ENCODE results near the gene INPP5A. TPM values are rescaled to one million over a fixed set of nuclear protein-coding genes. Genes with fewer than 3 reads are reported as not detected.
"Not testable (repeated sequence)": the region's sequence is repeated elsewhere in the genome, so short reads cannot be mapped to it uniquely, and the experiment has no call there.

The INPP5A gene
- total RNA-seq, 1 donor from 2014 or later, result 32.8 TPM

DNA sequence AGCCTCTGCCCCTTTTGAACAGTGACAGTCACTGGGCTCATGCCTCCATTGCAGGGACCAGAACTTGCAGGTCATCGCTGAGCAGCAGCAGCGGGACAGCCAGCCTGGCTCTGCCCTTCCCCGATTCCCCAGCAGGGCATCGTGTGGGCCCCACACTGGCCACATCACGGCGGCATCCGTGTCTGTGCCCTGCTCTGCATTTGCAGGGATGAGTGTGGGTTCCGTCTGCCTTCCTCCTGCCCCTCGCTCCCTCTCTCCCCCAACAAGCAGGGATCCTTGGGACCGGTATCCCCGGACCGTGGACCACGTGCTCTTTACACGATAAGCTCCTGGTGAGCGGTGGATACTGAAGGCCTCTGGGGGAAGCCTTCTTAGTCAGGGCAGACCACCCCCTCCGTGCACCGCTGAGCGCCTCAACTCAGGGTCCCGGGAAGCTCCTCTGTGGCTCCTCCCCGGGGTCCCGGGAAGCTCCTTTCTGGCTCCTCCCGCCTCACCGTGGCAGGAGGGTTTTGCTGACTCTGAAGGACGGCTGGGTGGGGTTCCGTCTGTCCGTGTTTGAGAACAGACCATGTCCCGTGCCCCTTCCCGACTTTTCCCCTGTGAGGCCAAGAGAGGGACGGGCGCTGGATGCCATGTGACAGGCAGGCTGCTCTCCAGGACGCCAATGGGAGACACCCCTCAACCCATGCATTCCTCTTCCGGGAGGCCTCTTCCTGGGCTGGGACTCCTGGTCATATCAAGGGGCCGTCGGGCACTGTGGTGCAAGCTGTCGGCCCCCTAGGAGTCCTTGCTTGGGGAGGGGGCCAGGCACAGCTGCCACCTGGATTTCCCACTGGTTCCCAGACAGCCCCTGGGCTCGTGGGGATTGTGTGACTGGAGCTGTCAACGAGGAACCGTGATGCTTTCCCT lies 271.9 kb downstream of the INPP5A start:
- DNase-seq, result no peak

DNA sequence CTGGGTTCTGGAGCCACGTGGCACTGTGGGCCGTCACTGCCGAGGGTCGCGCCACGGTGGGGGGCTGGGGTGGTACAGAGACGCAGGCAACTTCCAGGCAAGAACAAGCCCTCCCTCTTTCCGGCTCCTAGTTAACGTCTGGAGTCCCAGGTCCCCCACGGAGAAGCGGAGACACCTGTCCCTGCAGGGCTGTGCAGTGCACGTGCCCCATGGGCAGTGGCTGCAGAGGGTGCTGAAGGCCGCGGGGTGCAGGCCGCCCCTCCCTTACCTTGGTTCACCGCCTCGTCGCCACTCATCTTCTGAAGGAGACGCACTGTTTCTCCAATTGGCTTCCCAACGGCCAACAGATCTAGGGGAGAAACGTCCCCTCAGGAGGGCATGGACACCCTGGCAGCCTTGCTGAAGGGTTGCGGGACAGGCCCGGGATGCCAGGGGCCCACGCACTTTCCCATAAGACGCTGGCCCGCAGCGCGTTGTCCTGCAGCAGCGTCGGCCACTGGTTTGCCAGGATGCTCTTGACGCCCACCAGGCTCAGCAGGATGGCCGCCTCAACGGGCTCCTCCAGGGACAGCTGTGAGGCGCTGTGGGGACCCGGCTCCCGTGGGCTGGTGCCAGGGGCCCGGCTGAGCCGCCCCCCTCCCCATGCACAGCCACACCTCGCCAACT lies 272.7 kb downstream of the INPP5A start:
- no peak for DNase-seq

GRCh38 chr10:132810807-132811700 lies 273.5 kb downstream of the INPP5A start:
- DNase-seq, result no peak

GRCh38 chr10:132811891-132812481 lies 274.4 kb downstream of the INPP5A start:
- DNase-seq, result no peak

- DNase-seq, result no peak
Observed at GRCh38 chr10:132812520-132812919, 274.9 kb downstream of the INPP5A start.

- no peak for DNase-seq
Observed at GRCh38 chr10:132813001-132813401, 275.4 kb downstream of the INPP5A start.

- no peak for DNase-seq
Observed at GRCh38 chr10:132813560-132814468, 276.2 kb downstream of the INPP5A start.

GRCh38 chr10:132814469-132814856 lies 276.9 kb downstream of the INPP5A start:
- no peak for DNase-seq

GRCh38 chr10:132815168-132815857 lies 277.7 kb downstream of the INPP5A start:
- no peak for DNase-seq

GRCh38 chr10:132816718-132817117 lies 279.1 kb downstream of the INPP5A start:
- DNase-seq, result no peak

DNA sequence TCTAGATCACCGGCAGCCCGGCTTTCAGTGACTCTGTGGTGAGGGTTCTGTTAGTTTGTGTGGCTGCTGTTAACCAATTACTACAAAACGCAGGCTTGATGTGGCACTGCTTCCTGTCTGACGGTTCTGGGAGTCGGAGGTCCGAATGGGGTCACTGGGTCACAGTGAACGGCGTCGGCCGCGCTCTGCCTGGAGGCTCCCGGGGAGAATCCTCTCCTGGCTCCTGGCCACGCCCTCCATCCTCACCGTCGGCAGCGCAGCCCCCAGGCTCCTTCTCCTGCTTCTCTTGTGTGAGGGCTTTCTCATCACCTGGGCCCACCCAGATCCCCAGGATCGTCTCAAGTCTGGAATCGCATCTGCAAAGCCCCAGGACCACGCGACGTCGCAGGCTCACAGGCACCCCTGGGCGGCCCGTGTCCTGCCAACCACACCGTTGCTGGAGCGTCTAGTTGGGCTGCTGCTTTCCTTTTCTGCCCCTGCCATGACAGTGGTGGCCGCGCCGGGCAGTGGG lies 280.2 kb downstream of the INPP5A start:
- DNase-seq, result no peak

- no peak for DNase-seq
Observed at GRCh38 chr10:132820056-132820455, 282.5 kb downstream of the INPP5A start.

- not testable (repeated sequence) for DNase-seq
Observed at GRCh38 chr10:132825783-132826523, 288.4 kb downstream of the INPP5A start.

DNA sequence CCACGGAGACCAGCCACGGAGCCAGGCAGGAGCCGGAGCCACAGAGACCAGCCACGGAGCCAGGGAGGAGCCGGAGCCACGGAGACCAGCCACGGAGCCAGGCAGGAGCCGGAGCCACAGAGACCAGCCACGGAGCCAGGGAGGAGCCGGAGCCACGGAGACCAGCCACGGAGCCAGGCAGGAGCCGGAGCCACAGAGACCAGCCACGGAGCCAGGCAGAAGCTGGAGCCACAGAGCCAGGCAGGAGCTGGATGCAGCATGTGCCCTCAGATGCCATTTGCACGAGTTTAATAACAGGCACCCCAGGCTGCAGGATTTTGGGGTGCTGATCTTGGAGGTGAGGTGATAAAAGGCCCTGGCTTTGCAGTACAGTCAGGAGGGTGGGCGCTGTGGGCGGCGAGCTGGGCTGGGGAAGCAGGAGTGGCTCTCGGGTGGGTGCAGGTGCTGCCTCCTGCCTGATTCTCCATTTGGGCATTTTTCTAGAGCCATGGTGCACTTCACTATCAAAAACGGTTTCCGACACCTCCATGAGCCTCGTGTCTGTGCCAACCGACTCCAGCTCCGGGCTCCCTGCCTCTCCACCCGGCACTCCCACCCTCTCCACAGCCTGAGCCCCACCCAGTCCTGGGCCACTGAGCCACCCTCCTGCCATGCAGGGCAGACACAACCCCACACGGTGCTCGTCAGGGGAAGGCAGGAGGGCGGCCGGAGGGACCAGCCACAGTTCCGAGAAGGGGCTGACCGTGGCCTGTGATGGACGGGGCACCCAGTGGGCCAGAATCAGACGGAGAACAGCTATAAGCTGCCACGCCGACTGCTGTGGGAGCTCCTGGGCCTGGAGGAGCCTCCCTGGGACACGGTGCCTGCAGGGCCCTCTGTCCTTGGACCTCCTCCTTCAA lies 289.2 kb downstream of the INPP5A start:
- DNase-seq, result no peak

DNA sequence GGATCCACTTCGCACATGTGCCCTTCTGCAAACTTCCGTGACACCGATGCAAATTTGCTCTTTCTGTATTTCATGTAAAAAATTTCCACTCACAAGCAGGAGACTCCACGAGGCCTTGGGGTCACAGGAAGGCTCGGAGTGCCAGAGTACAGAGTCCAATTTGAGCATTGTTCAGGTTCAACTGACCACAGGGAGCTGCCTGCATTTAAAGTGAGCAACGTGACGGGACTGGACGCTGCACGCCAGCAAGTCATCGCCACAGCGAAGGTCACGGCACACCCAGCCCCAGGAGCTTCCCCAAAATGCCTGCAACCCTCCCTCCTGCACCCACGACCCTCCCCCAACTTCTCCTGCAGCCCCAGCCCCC lies 289.8 kb downstream of the INPP5A start:
- DNase-seq, result no peak

- DNase-seq, result no peak
Observed at GRCh38 chr10:132827861-132828539, 290.4 kb downstream of the INPP5A start.

- no peak for DNase-seq
Observed at GRCh38 chr10:132828681-132829080, 291.1 kb downstream of the INPP5A start.

DNA sequence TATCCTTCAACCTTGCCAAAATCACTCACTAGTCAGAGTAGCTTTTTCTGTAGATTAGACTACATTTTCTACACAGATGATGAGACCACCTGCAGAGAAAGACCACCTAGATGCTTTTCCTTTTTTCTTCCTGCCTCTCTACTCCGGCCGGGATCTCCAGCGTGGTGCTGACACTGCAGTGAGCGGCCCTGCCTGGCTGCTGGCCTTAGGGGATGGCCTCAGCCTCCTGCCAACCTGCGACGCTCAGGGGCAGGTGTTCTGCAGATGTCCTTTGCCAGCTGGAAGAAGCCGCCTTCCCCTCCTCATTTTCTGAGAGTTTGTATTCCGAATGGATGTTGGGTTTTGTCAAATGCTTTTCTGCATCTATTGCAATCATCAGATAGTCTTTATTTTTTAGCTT lies 291.8 kb downstream of the INPP5A start:
- no peak for DNase-seq
